ENCODE measurements around the gene EIF2B4. TPM values are rescaled to one million over a fixed set of nuclear protein-coding genes. Genes with fewer than 3 reads are reported as not detected.
A peak's percentile ranks its signal among the peaks of the same experiment; 100 is the strongest.

EIF2B4 gene
- polyA plus RNA-seq, 3 donors from 2014 or later = 21.3 to 33.1 (median 24.7) TPM

DNA sequence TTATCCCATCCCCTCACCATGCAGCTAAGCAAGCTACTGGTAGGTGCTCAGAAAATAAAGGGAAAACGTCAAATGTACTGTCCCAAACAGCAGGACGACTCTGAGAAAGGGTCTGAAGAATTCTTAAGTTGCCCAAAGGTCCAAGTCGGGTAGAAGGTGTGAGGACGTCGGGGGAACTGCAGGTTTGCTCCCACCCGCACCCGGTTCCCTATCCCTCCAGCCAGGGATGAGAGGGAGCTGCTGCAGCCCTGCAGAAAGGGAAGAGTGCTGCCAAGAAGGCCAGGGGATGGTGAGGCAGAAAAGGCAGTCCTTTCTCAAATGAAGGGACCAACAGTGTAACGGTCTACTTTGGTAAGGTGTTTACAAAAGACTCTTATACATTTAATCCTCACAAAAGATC is 55.0 kb downstream of the EIF2B4 start:
- Mint-ChIP-seq H3K4me3 (no peak overlapping the region), H3K4me1 (peaks cover 0 to 4% of the 10 kb centered on the region in 2 donors), H3K36me3 (peaks cover 4 to 8% (median 4%) of the 10 kb centered on the region in 3 donors), H3K27ac (peak overlapping the region in 1 of 6 donors; percentile 31), H3K27me3 (ENCODE audit: low read depth in 3 of 3) (peaks cover 0 to 1% (median 0%) of the 10 kb centered on the region in 3 donors), H3K9me3 (no peaks in the 10 kb centered on the region)
- no peak for DNase-seq

DNA sequence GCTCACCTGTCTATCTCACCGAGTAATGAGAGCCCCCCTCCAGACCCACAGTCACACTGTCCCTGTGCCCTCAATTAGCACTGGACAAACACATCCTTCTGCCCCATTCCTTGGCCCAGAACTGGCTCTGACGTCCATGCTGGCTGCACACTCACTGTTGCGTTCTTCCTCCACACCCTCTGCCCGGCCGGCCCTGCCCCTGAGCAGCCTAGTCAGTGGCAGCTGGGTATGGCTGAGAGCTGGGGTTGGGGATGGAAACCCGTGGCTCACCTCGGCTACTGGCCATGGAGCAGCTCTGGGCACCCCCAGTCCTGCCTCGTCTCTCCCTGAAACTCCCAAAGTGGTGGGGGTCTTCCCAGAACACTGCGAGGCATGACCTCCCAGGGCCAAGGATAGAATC is 55.4 kb downstream of the EIF2B4 start:
- H3K27me3 Mint-ChIP-seq (ENCODE audit: low read depth in 3 of 3) = peaks cover 0 to 1% (median 0%) of the 10 kb centered on the region in 3 donors
- DNase-seq = no peak
- H3K9me3 Mint-ChIP-seq = no peaks in the 10 kb centered on the region
- H3K4me3 Mint-ChIP-seq = no peak overlapping the region
- peak overlapping the region in 1 of 6 donors; percentile 31 for H3K27ac Mint-ChIP-seq
- peaks cover 6 to 11% (median 7%) of the 10 kb centered on the region in 3 donors for H3K36me3 Mint-ChIP-seq
- H3K4me1 Mint-ChIP-seq = peaks cover 0 to 4% of the 10 kb centered on the region in 2 donors

Other genes starting within 250 kb of the EIF2B4 start
- 1 to 10 TPM in 2 of 3 donors, under 1 TPM in 1; 0.38 to 5.5 (median 1.5) TPM for gene ABHD1, start 246.5 kb downstream of the EIF2B4 start, polyA plus RNA-seq
- gene PREB, start 235.7 kb downstream of the EIF2B4 start, polyA plus RNA-seq = 100 to 1,000 TPM in 1 of 3 donors, 10 to 100 TPM in 2; 90.9 to 105 (median 94.2) TPM
- not detected for gene PRR30, start 230.9 kb downstream of the EIF2B4 start, polyA plus RNA-seq
- gene TCF23, start 221.3 kb downstream of the EIF2B4 start, polyA plus RNA-seq = not detected
- gene ATRAID, start 158.3 kb downstream of the EIF2B4 start, polyA plus RNA-seq = 100 to 1,000 TPM; 264 to 391 (median 388) TPM
- 10 to 100 TPM in 2 of 3 donors, 1 to 10 TPM in 1; 5.3 to 15.1 (median 11.5) TPM for gene SLC5A6, start 158.1 kb downstream of the EIF2B4 start, polyA plus RNA-seq
- gene CAD, start 153.0 kb downstream of the EIF2B4 start, polyA plus RNA-seq = 10 to 100 TPM in 1 of 3 donors, 1 to 10 TPM in 2; 6.9 to 17.8 (median 8.5) TPM
- not detected for gene SLC30A3, start 107.3 kb downstream of the EIF2B4 start, polyA plus RNA-seq
- gene DNAJC5G, start 94.9 kb downstream of the EIF2B4 start, polyA plus RNA-seq = not detected
- under 1 TPM; 0.12 to 0.49 (median 0.48) TPM for gene TRIM54, start 87.9 kb downstream of the EIF2B4 start, polyA plus RNA-seq
- gene UCN, start 61.9 kb downstream of the EIF2B4 start, polyA plus RNA-seq = under 1 TPM in 1 of 3 donors, not detected in 2; 0.66 TPM
- gene MPV17, start 47.2 kb downstream of the EIF2B4 start, polyA plus RNA-seq = 100 to 1,000 TPM; 101 to 276 (median 130) TPM
- 10 to 100 TPM; 22.1 to 43.7 (median 34.7) TPM for gene GTF3C2, start 13.6 kb downstream of the EIF2B4 start, polyA plus RNA-seq
- 100 to 1,000 TPM; 236 to 321 (median 261) TPM for gene SNX17, start 278 bp upstream of the EIF2B4 start, polyA plus RNA-seq
- gene ZNF513, start 10.4 kb upstream of the EIF2B4 start, polyA plus RNA-seq = 1 to 10 TPM; 2.2 to 6.3 (median 2.7) TPM
- gene PPM1G, start 39.3 kb upstream of the EIF2B4 start, polyA plus RNA-seq = 100 to 1,000 TPM in 2 of 3 donors, 10 to 100 TPM in 1; 71.3 to 116 (median 104) TPM
- 100 to 1,000 TPM in 2 of 3 donors, 10 to 100 TPM in 1; 85.7 to 154 (median 147) TPM for gene NRBP1, start 58.3 kb upstream of the EIF2B4 start, polyA plus RNA-seq
- under 1 TPM in 1 of 3 donors, not detected in 2; 0.63 TPM for gene KRTCAP3, start 72.0 kb upstream of the EIF2B4 start, polyA plus RNA-seq
- gene IFT172, start 119.4 kb upstream of the EIF2B4 start, polyA plus RNA-seq = 1 to 10 TPM in 2 of 3 donors, under 1 TPM in 1; 0.76 to 8.4 (median 3.1) TPM
- not detected for gene FNDC4, start 124.9 kb upstream of the EIF2B4 start, polyA plus RNA-seq
- gene GCKR, start 126.5 kb upstream of the EIF2B4 start, polyA plus RNA-seq = not detected
- gene ZNF512, start 212.7 kb upstream of the EIF2B4 start, polyA plus RNA-seq = 10 to 100 TPM; 17.4 to 23.4 (median 23.3) TPM

Measured in immature natural killer cell (primary cell).